ENCODE data around the gene SIRPB2.
A peak's percentile ranks its signal among the peaks of the same experiment; 100 is the strongest.

The SIRPB2 gene

DNA sequence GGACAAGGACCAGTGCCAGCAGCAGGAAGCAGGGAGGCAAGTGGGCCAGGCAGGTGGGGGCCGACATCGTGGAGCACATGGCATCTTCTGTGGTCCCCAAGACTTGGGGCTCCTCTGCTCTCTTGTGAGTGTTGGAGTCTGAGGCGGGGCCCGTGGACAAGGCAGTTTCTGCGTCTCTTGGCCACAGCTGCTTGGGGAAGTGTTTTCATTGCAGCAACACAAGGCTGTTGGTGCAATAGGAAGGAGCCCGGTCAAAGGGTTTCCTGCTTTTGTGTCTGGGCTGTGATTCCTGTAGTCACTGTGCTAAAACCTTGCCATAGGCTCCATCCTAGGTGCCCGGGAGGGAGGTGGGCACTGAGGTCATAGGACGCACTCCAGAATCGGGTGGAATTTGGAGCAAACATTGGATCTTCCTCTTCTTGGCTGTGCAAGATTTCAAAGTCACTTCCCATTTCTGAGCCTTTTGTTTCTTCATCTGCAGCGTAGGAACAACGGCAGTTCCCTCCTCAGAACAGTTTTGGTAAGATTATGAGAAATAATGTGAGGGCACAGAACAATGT lies at the start of gene SIRPB2:
SIRPB2 (minus strand) TSS at position 140 of the 560 bp plus-strand sequence; CDS start at position 79, 61 bp downstream.
- no peak for DNase-seq

- DNase-seq, result no peak
These were observed 48.7 kb upstream of the SIRPB2 start for GRCh38 chr20:1539816-1540419.

DNA sequence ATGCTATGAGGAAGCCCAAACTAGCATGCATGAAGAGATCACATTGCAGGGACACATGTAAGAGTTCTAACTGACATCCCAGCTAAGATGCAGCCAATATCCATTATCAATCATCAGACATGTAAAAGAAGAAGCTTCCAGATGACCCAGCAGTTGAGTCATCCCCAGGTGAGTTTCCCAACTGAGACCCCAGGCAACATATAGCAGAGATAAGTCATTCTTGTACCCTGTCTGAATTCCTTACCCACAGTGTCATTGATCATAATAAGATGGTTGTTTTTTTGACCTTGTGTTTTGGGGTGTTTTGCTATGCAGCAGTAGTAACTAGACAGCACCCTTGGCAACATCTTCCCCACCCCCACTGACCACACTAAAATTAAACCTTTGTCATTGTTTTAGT lies 47.4 kb upstream of the SIRPB2 start:
- no peak for DNase-seq

- no peak for DNase-seq
These were observed 46.5 kb upstream of the SIRPB2 start for GRCh38 chr20:1537731-1538058.

- DNase-seq, result no peak
These were observed 45.9 kb upstream of the SIRPB2 start for GRCh38 chr20:1536893-1537730.

- DNase-seq, result no peak
These were observed 44.4 kb upstream of the SIRPB2 start for GRCh38 chr20:1535420-1536175.

DNA sequence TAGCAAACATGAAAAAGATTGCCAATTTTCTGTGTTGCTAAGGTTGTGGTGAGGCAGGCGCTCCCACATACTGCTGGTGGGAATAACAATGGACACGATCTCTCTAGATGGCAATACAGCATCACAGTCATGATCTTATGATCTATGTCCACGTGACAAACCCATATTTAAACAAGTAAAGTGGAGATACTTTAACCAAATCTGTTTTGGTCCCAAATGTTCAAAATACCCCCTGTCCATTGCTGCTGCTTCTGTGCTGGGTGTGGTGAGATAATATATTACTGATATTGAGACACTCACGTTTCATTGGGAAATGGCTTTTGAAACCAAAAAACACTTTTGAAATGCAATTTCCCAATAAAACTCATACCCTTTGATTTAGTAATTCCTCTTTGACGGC lies 43.3 kb upstream of the SIRPB2 start:
- DNase-seq, result no peak

GRCh38 chr20:1533059-1533458 lies 41.8 kb upstream of the SIRPB2 start:
- DNase-seq, result no peak

DNA sequence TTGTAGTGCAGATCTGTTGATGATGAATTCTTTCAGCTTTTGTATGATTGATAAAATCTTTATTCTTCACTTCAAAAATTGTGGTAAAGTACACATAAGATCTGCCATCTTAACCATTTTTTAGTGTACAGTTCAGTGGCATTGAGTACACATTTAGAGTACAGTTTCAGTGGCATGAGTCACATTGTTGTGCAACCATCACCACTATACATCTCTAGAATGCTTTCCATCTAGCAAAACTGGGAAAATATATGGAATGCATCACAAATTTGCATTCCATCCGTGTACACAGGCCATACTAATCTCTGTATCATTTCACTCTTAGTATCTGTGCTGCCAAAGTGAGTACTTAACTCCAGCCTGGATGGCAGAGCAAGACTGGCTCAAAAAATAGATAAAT lies 37.6 kb upstream of the SIRPB2 start:
- DNase-seq, result no peak

DNA sequence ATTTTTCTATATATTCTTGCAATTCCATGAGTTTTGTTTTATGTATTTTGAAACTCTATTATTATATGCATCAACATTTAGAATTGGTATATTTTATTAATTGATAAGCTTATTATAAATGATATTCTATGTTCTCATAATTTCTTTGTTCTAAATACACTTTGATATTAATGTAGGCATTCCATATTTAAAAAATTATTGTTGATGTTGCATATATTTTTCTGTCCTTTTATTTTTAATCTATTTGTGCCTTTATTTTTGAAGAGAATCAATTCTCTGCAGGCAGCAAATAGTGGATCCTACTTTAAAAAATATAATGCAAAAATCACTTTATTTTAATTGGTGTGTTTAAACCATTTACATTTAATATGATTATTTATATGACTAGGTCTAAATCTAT lies 36.7 kb upstream of the SIRPB2 start:
- no peak for DNase-seq

DNA sequence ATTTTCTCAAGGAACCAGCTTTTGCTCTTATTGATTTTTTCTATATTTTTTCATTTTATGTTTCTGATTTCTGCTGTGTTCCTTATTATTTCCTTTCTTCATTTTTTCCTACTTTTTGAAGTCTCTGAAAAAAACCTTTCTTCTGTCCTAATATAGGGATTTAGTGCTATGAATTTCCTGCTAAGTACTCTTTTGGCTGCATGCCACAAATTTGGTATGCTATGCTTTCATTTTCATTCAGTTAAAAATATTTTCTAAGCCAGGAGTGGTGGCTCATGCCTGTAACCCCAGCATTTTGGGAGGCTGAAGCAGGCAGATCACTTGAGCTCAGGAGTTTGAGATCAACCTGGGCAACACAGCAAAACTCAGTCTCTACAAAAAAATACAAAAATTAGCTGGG lies 35.7 kb upstream of the SIRPB2 start:
- DNase-seq, result no peak

DNA sequence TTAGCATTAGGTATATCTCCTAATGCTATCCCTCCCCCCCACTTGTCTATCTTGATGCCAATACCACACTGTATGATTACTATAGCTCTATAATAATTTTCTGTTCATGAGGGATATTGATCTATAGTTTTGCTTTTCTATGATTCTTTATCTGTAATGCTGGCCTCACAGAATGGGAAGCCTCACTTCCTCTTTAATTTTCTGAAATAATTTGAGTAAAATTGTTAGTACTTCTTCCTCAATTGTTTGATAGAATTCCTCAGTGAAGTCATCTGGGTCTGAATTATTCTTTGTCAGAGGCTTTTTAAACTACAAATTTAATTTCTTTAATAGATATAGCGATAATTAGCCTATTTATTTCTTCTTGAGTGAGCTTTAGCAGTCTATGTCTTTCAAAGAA lies 35.1 kb upstream of the SIRPB2 start:
- DNase-seq, result no peak

DNA sequence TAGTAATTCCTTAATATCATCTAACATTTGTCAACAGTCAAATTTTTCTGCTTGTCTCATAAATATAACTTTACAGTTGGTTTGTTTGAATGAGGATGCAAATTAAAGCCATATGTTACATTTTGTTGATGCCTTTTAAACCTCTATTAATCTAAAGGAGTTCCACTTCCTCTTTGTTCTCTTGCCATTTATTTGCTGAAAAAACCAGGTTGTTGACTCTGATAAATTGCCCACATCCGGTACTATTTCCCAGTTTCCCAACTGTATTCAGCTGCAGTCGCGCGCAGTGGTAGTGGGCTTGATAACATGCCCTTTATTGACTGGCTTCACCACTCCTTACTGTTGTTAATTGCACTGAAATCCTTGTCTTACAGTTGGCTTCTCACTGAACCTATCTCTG lies 32.8 kb upstream of the SIRPB2 start:
- DNase-seq, result no peak

DNA sequence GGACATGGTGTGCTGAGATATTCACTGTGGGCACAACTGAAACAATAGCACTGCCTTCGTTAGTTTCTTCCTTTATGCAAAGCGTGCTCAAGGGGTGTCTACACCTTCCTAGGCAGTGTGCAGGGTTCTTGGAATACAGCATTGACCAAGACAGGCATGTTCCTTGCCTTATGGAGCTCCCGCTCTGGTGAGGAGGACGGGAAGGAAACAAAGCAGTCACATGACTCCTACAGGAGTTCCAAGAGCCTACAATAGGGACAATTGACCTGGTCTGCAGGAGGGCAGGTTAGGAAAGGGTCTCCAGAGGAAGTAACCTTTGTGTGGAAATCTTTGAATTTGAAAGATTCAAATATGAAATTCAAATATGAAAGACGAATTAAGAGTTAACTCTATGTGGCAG lies 25.8 kb upstream of the SIRPB2 start:
- DNase-seq, result no peak

DNA sequence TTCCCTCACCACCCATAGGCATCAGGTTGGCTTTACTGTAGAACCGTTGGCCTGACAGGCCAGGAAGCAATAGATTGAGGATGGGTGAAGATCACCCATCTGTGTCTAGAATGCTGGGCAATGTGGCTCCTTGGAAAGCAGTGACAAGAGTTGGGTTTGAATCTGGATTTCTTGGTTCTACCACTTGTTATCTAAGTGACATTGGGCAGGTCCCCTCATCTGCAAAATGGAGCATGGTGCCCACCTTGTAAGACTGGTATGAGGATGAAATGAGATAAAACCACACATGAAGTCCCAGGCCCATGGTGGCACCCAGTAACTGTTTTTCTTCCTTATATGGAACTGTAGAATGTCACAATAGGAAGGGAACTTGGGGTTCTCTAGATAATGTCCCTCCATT lies 22.6 kb upstream of the SIRPB2 start:
- DNase-seq, result no peak

DNA sequence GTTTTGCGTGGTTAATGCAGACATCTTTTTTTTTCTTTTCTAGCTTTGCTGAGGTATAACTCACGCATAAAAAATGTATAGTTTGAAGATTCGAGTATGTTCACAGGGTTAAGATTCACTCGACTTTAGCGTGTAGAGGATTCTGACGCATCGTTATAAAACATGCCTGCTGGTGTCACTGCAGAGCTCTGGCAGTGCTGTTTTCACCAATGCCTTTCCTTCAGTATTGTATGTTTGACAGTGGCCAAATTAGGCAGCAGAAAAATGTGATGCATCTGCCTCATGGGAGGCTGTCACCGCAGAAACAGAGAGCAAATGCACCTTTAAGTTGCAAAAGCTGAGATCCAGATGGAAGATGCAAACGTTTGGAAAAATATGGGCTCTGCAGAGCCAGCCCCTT lies 18.0 kb upstream of the SIRPB2 start:
- peak in 1 of 2 experiments; percentile 28 for DNase-seq

DNA sequence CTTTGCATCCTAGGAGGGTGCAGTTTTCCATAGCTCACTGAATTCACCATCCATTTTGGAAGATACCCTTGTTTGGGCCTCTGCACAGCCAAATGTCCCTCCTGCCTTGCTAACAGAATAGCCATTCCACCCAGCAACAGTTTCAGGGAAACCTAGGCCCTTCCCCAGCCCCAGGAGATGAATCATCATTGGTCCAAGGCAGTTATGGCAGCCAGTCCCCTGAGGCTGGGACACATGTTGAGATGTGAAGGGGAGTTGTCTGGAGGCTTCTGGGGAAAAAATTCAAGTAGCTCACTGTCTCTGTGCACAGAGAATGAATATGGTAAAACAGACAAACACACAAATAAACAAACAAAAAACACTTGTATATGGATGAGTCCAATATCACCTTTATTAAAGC lies 17.4 kb upstream of the SIRPB2 start:
- no peak for DNase-seq

DNA sequence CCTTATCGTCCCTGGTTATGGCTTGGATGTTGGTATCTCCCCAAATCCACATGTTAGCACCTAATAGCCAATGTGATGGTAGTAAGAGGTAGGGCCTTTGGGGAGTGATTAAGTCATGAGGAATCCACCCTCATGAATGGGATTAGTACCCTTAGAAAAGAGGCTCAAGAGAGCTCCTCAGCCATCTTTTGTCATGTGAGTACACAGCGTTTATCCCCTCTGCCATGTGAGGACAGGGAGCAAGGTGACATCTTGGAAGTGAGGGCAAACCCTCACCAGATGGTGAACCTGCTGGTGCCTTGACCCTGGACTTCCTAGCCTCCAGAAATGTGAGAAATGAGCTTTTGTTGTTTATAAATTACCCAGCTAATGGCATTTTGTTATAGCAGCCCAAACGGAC lies 16.1 kb upstream of the SIRPB2 start:
- DNase-seq, result no peak

- no peak for DNase-seq
These were observed 14.7 kb upstream of the SIRPB2 start for GRCh38 chr20:1505871-1506270.

DNA sequence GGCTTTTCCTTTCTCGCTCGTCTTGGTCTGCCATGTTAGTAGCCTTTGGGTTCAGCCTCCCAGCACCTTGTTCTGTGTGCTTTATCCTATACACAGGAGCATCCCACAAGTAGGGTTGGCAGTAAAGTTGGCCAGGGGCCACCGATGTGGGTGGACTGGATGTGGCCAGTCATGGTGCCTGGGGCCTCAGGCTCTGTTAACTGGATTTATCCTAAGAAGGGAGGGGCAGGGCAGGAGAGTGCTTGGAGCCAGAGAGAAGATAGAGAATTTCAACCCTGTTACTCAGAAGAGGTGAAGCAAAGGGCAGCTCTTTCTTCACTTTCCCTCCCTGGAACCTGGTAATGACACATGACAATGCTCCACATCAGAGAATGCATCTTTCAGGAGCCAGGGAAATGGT lies 14.1 kb upstream of the SIRPB2 start:
- no peak for DNase-seq

GRCh38 chr20:1503564-1504227 lies 12.5 kb upstream of the SIRPB2 start:
- peak; percentile 60 to 79 for DNase-seq

GRCh38 chr20:1500496-1500895 lies 9.3 kb upstream of the SIRPB2 start:
- no peak for DNase-seq
